Effector CD4-positive, alpha-beta T cell (primary cell): ENCODE results near the gene CBX8.

ENCODE experiments used
- DNase-seq: peaks from one replicate; pipeline ENCODE4 v3.0.0-alpha.2; 2020

The CBX8 gene

DNA sequence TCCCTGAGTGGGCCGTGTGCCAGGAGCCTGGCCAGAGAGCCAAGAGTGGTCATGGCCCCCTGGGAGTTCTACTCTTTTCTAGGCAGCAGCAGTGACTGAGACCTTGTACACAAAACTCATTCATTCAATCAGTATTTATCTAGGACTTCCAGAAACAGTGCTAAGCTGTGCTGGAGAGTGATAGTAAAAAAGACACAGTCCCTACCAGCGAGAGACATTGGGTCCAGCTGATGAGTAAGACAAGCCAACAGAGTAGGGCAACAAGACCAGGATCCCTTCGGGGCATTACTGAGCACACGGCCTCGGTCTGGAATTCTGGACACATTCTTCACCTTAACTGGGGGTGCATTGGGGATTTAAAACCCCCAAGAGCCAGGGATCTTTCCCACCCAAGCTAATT lies 22.2 kb upstream of the CBX8 start:
- no peak for DNase-seq

DNA sequence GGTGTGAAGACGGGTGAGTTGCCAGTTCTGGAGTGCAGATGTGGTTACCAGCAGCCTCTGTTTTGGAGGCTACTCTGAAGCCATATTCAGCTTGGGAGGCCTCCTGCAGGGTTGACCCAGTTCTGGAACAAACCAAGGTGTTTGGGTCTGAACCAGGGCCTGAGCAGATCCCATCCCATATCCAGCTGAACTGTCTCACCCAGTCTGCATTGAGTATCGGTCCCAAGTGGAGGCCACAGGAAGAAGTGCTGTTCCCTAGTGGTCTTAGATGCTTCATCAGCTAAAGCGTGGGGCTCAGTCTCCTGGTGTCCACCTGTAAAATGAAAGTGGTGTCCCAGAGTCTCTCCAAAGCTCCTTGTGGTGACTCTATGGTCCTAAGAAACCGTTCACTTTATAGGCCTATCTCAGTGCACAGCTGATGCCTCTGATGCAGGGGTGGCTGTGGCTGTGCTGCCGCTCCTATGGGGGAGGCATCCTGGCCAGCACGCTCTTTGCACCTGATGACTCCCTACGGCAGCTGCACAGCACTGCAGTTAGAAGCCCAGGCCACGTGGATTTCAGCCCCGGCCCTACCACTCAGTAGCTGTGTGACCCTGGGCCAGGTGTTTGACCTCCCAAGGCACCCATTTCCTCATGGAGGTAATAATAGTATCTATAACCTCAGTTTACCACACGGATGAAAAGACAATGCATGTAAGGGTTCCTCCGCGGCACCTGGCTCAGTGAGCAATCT lies 21.3 kb upstream of the CBX8 start:
- no peak for DNase-seq

- no peak for DNase-seq
Measured at GRCh38 chr17:79815836-79816461, 19.1 kb upstream of the CBX8 start.

DNA sequence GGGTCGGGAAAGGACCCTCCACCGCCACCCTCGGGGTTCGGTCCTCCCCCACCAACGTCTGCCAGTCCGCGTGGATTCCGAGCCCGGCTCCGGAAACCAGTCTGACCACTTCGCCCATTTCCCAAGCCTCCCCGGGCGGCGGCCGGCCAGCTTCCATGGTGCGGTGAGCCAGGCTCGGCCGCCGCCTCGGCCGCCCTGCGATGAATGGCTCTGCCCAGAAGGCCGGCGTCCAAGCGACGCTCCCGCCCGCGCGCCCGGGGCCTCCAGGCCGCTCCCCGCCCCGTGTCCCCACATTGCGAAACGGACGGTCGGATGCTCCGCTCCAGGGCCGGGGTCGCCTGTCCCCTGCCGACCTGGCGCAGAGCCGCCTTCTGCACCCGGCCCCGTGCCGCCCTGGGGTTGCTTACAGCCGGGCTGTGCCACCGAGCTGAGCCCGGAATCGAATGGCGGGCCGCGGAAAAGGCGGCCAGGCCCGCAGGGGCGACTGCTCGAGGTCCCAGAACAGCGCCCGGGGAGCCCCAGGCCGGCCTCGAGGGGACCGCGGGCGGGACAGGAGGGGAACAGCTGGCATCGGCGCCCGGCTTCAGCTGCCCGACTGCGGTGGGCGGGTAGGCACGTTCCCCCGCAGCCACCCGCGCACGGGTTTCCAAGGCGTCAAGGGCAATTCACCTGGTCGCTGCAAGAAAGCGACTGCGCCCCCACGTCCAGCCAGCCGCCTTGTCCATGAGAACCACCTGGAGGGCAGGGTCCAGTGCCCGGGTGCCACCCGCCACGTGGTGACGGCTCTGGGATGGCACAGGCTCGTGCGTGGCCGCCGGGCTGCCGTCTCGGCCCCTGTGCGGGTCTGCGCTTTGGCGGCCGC lies 18.3 kb upstream of the CBX8 start:
- no peak for DNase-seq

- no peak for DNase-seq
Measured at GRCh38 chr17:79814127-79814973, 17.5 kb upstream of the CBX8 start.

GRCh38 chr17:79813297-79814126 lies 16.6 kb upstream of the CBX8 start:
- no peak for DNase-seq

GRCh38 chr17:79812353-79813258 lies 15.7 kb upstream of the CBX8 start:
- no peak for DNase-seq

GRCh38 chr17:79811868-79812352 lies 15.0 kb upstream of the CBX8 start:
- no peak for DNase-seq

DNA sequence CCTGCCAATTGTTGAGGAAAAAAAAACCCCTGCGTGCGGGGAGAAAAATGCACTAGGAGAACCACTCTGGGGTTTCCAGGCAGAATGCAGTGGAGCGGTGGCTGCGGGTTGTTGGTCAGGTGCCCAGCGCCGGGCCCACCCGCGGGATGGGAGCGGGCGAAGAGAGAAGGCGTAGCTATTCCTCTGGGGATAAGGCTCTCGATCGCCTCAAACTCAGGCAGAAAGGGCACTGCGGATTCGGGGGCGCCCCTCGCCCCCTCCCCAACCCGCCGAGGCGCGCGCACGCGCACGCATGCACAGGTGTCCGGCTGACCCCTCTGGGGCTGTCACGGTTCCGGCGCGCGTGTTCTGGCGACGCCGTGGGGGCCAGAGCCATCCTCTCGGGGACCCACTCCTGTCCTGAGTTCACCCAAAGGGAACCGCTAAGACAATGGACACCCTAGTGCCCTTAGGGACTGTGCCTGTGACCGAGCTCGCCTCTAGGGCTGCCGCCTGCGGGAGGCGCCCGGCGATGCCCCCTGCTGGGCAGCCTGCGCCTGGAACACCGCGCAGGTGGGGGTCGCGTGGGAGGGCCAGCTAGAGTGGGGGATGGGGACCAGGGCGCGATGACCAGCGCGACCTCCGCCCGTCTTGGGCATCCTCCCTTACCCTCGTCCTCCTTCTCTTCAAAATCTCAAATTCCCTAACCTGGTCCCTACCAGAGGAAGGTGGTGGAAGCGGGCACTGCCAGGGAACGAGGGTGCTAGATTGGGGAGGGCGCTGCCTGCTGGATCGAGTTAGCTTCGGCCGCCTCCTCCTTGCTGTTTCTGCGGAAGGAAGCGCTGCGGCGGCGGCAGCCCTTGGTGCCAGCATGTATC lies 14.4 kb upstream of the CBX8 start:
- no peak for DNase-seq

GRCh38 chr17:79810130-79811010 lies 13.5 kb upstream of the CBX8 start:
- peak; percentile 76 for DNase-seq

GRCh38 chr17:79809530-79810129 lies 12.8 kb upstream of the CBX8 start:
- DNase-seq, result no peak

DNA sequence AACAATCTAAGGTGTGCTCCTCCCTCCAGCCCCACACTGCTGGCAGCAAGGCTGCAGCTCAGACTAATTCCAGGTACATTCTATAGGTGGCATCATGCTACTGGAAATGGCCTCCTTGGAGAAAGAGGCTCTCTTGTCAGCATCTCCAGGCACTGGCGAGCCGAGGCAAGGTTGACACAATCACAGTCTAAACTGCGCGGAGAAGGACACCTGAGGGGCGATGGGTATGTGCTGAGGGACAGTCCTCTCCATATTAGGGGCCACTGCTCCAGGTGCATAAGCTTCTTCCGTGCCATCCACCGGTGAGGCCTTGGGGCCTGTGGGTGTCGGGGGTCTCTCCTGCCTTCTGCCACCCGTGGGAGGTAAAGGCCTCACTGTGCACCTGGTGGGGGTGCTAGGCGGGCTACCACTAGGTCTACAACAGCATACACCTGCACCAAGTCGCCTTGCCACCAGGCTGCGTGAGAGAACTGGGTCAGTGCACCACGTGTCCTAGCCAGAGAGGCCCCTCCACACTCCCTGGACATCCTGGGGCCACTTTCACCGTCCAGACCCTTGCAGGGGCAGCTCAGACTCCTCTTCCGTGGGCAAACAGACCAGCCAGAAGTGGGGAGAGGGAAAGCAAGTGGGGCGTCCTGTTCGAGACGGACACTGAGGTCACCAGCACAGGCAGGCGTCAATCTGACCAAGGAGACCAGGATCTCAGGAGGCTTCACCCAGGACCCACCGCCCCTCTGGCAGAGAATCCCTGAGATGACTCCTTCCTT lies 12.1 kb upstream of the CBX8 start:
- DNase-seq, result no peak

GRCh38 chr17:79806863-79807720 lies 10.2 kb upstream of the CBX8 start:
- no peak for DNase-seq

DNA sequence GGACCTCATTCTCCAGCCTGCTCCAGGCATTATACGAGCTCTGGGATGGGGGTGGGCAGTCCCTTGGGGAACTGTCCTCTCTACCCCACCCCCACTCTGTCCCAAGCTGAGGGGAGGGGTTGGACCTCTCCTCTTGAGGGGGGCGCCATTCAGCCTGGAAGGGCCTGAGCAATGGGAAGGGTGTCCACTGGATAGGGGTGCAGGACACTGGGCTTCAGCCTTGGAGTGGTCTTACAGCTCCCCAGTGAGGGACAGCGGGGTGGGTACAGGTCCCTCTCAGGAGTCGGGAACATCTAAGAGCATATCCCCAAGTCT lies 9.5 kb upstream of the CBX8 start:
- DNase-seq, result no peak

GRCh38 chr17:79804856-79805696 lies 8.2 kb upstream of the CBX8 start:
- DNase-seq, result no peak
